SK-N-SH (cell line): ENCODE data around the gene MLLT3. TPM values are rescaled to one million over a fixed set of nuclear protein-coding genes. Genes with fewer than 3 reads are reported as not detected.
A peak's percentile ranks its signal among the peaks of the same experiment; 100 is the strongest.

Source experiments
- CTCF ChIA-PET: fragments of 300-600, 350-600 bp; formaldehyde crosslinking; extraction: SDS; loops from one replicate; lab custom pipeline; 2021; lab: Yijun Ruan, JAX
- POLR2A ChIA-PET: fragments of 350-600 bp; sonication (Branson Sonifier 250); formaldehyde crosslinking; extraction: SDS; loops from one replicate; lab custom pipeline; 2020; ENCODE audit warnings: antibody characterized with exemption, inconsistent platforms; lab: Yijun Ruan, JAX
- DNase-seq: peaks from one replicate; pipeline ENCODE4 v3.0.0; 2012
- H2AFZ ChIP-seq: fragments of 200-600 bp; sonication (generic); 2 replicates; pipeline ENCODE4 v1.8.1; 2016; ENCODE audit warnings: antibody characterized with exemption, mild to moderate bottlenecking, low read depth
- H3F3A ChIP-seq: fragments of 200-600 bp; sonication (generic); replicated peaks from 2 replicates; pipeline ENCODE3; 2016; ENCODE audit warnings: antibody characterized with exemption, mild to moderate bottlenecking; ENCODE audit not compliant: insufficient read depth
- H3K27ac ChIP-seq, 2 experiments: fragments of 200-500 bp in 1 of 2; fragments of 200-600 bp in 1 of 2; sonication (Bioruptor generic) in 1 of 2; sonication (generic), shearing (Covaris generic) in 1 of 2; 2 replicates each; pipeline versions ENCODE4 v1.5.1 to v1.6.1; 2014 to 2016; ENCODE audit warnings: low read depth in 2 of 2, inconsistent platforms in 1 of 2, low read length in 1 of 2, mild to moderate bottlenecking in 1 of 2, mixed read lengths in 1 of 2
- H3K27me3 ChIP-seq: fragments of 200-600 bp; sonication (generic), shearing (Covaris generic); 2 replicates; pipeline ENCODE4 v1.6.1; 2016; ENCODE audit warnings: mixed run types; ENCODE audit not compliant: insufficient read depth
- H3K36me3 ChIP-seq, 2 experiments: fragments of 200-500 bp in 1 of 2; fragments of 200-600 bp in 1 of 2; sonication (Bioruptor generic) in 1 of 2; sonication (generic) in 1 of 2; replicated peaks in 1 of 2; 2 replicates each; pipeline versions ENCODE3 to v1.5.1; 2014 to 2016; ENCODE audit warnings: low read length in 1 of 2, mild to moderate bottlenecking in 1 of 2; ENCODE audit not compliant: insufficient read depth in 2 of 2, control insufficient read depth in 1 of 2
- H3K4me1 ChIP-seq, 2 experiments: fragments of 200-500 bp in 1 of 2; fragments of 200-600 bp in 1 of 2; sonication (Bioruptor generic) in 1 of 2; sonication (generic), shearing (Covaris generic) in 1 of 2; 2 replicates each; pipeline versions ENCODE4 v1.5.1 to v1.6.1; 2014 to 2016; ENCODE audit warnings: low read depth in 1 of 2, low read length in 1 of 2, mixed run types in 1 of 2; ENCODE audit not compliant: insufficient read depth in 2 of 2, control insufficient read depth in 1 of 2
- H3K4me2 ChIP-seq: fragments of 200-600 bp; sonication (generic), shearing (Covaris generic); 2 replicates; pipeline ENCODE4 v1.6.1; 2017; ENCODE audit warnings: mixed run types
- H3K4me3 ChIP-seq, 2 experiments: fragments of 200-500 bp in 1 of 2; fragments of 200-600 bp in 1 of 2; sonication (Bioruptor generic) in 1 of 2; sonication (generic), shearing (Covaris generic) in 1 of 2; 2 replicates each; pipeline versions ENCODE4 v1.5.1 to v1.8.1; 2014 to 2016; ENCODE audit warnings: low read depth in 2 of 2, inconsistent platforms in 1 of 2, low read length in 1 of 2, mild to moderate bottlenecking in 1 of 2, mixed read lengths in 1 of 2, moderate library complexity in 1 of 2
- H3K79me2 ChIP-seq: fragments of 200-600 bp; sonication (generic); 2 replicates; pipeline ENCODE4 v1.8.1; 2017; ENCODE audit warnings: mild to moderate bottlenecking; ENCODE audit not compliant: insufficient read depth
- H3K9ac ChIP-seq: fragments of 200-600 bp; sonication (generic); 2 replicates; pipeline ENCODE4 v1.6.1; 2017; ENCODE audit warnings: mixed run types
- H3K9me2 ChIP-seq: fragments of 200-600 bp; sonication (generic); 2 replicates; pipeline ENCODE4 v1.6.1; 2017; ENCODE audit warnings: mixed run types
- H3K9me3 ChIP-seq: fragments of 200-600 bp; sonication (generic); 2 replicates; pipeline ENCODE4 v1.6.1; 2017; ENCODE audit warnings: mixed run types, mild to moderate bottlenecking, moderate library complexity
- H4K20me1 ChIP-seq: fragments of 200-600 bp; sonication (generic); 2 replicates; pipeline ENCODE4 v1.6.1; 2017; ENCODE audit warnings: mild to moderate bottlenecking, mixed run types; ENCODE audit not compliant: insufficient read depth
- ELF1 ChIP-seq: IDR thresholded peaks from 2 replicates; pipeline ENCODE4 v1.4.0; 2012
- EP300 ChIP-seq, 2 experiments: IDR thresholded peaks; 2 replicates each; pipeline versions ENCODE4 v1.4.0 to v1.6.1; 2012; ENCODE audit warnings: borderline replicate concordance in 1 of 2, low read depth in 1 of 2, low read length in 1 of 2
- EZH2phosphoT487 ChIP-seq: fragments of 200-600 bp; sonication (generic); IDR thresholded peaks from 2 replicates; pipeline ENCODE4 v1.6.1; 2017; ENCODE audit warnings: low read depth, mixed run types, mild to moderate bottlenecking, antibody characterized with exemption, moderate library complexity, borderline replicate concordance
- FOSL2 ChIP-seq: IDR thresholded peaks from 2 replicates; pipeline ENCODE4 v1.4.0; 2012; ENCODE audit warnings: low read depth, mild to moderate bottlenecking, moderate library complexity, borderline replicate concordance
- FOXM1 ChIP-seq: IDR thresholded peaks from 2 replicates; pipeline ENCODE4 v1.4.0; 2012; ENCODE audit warnings: low read depth, mild to moderate bottlenecking
- GABPA ChIP-seq: IDR thresholded peaks from 2 replicates; pipeline ENCODE4 v1.4.0; 2012; ENCODE audit warnings: low read depth, mild to moderate bottlenecking
- MEF2A ChIP-seq: IDR thresholded peaks from 2 replicates; pipeline ENCODE4 v1.4.0; 2012; ENCODE audit warnings: low read depth, borderline replicate concordance
- MXI1 ChIP-seq: IDR thresholded peaks from 2 replicates; pipeline ENCODE4 v1.6.1; 2012; ENCODE audit warnings: mild to moderate bottlenecking, low read depth, low read length, improper control_type of control experiment
- NFIC ChIP-seq: IDR thresholded peaks from 2 replicates; pipeline ENCODE4 v1.4.0; 2012; ENCODE audit warnings: borderline replicate concordance
- NRF1 ChIP-seq: IDR thresholded peaks from 2 replicates; pipeline ENCODE4 v1.6.1; 2012; ENCODE audit warnings: low read depth, mild to moderate bottlenecking, low read length
- RCOR1 ChIP-seq: fragments of 150-350 bp; IDR thresholded peaks from 2 replicates; pipeline ENCODE4 v1.6.1; 2017; ENCODE audit warnings: antibody characterized with exemption, low read length
- SMC3 ChIP-seq: IDR thresholded peaks from 2 replicates; pipeline ENCODE4 v1.6.1; 2012; ENCODE audit warnings: low read depth, low read length, improper control_type of control experiment
- TAF1 ChIP-seq: IDR thresholded peaks from 2 replicates; pipeline ENCODE4 v1.6.1; 2012; ENCODE audit warnings: low read depth, mild to moderate bottlenecking, low read length, moderate library complexity, borderline replicate concordance
- TCF12 ChIP-seq: IDR thresholded peaks from 2 replicates; pipeline ENCODE4 v1.4.0; 2012
- TEAD4 ChIP-seq: IDR thresholded peaks from 2 replicates; pipeline ENCODE4 v1.4.0; 2012; ENCODE audit warnings: mild to moderate bottlenecking, borderline replicate concordance; ENCODE audit not compliant: insufficient read depth
- WGBS: methylation state at CpG from one replicate; pipeline ENCODE4 v1.1.6; 2017; ENCODE audit warnings: low lambda C conversion rate; 5-methylcytosine and 5-hydroxymethylcytosine counted together
- polyA plus RNA-seq, 3 experiments: library from polyadenylated mRNA; depleted of rRNA; stranded (reverse); fragments of >200 nt; gene quantifications; 2 replicates each; pipeline ENCODE4 v1.2.3, GENCODE V29; 2012
- TF ChIP-seq, protein P1 (sequence below): IDR thresholded peaks from 2 replicates; pipeline ENCODE4; 2012

MLLT3 gene
- polyA plus RNA-seq, 1 of the 3 experiments (the other 2 are of a cell fraction), result 3.9 TPM

DNA sequence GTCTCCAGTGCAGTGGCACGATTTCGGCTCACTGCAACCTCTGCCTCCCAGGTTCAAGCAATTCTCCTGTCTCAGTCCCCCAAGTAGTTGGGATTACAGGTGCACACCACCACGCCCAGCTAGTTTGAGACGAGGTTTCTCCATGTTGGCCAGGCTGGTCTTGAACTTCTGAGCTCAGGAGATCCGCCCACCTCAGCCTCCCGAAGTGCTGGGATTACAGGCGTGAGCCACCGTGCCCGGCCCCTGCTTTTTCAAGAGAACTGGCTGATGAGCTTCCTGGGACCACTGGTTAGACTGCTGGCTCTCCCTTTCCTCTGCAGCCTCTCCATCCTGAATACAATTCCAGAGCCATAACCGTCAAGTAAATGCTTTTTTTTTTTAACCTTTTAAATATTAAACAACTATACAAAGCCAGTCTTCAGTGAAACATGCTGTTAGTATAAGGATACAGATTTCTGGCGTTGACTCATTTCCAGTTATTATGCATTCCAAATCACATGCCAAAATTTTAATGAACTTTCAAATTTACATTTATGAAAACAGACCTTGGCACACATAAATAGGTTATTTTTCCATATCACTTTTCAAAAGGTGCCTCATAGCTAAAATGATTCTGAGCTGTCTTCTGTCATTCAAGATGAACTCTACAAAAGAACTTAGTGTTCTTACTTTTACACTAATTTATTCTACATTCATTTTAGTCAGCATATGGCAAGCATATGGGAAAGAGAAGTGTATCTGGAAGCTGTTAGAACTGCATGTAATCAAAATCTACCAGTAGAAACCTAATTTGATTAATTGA lies 116.0 kb downstream of the MLLT3 start:
- peak overlapping the region; percentile 8; the same call in 1 of the 2 replicates for H3K4me2 ChIP-seq
- H3K9ac ChIP-seq, result no peak overlapping the region
- peaks cover 9% of the 10 kb centered on the region for H3F3A ChIP-seq
- H3K4me1 ChIP-seq, result peaks cover under 1 to 2% of the 10 kb centered on the region in 2 experiments; a peak in 3 of 4 replicates
- 91% methylated on average over 11 of the region's 11 CpGs for WGBS
- CTCF ChIA-PET, result interaction anchor here (0.8 kb wide), 1 partner anchor 13 kb away, joined by 3 read pairs; no protein-coding TSS in a partner anchor
- H3K9me2 ChIP-seq, result no peaks in the 10 kb centered on the region
- H2AFZ ChIP-seq, result no peak overlapping the region
- TF ChIP-seq TCF12, result peak; percentile 52; the same call in 1 of the 2 replicates
- TF ChIP-seq EZH2phosphoT487, result no peak
- no peak overlapping the region for H3K4me3 ChIP-seq
- no peaks in the 10 kb centered on the region for H3K27me3 ChIP-seq
- no peaks in the 10 kb centered on the region for H3K79me2 ChIP-seq
- no peaks in the 10 kb centered on the region for H3K36me3 ChIP-seq
- H3K27ac ChIP-seq, result no peak overlapping the region
- H4K20me1 ChIP-seq, result no peaks in the 10 kb centered on the region
- POLR2A ChIA-PET, result no interaction called here
- no peak for DNase-seq
- no peaks in the 10 kb centered on the region for H3K9me3 ChIP-seq

DNA sequence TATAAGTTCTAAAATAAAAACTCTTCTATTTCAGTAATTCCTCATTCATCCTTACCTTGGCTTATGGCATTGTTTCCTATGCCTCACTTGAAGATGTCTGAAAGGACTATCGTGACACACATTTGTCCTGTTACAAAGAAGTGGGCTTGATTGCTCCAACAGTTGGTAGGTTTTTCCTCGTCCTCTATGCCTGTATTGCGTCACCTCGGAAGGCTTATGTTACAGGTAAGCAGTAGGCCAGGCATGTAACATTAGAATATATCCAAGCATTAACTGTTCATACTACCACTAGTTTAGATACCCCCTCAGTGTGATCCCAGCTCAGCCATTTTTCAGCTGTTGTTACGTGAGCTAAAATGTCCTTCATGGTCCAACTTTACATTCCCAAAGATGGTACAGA lies 116.7 kb downstream of the MLLT3 start:
- H4K20me1 ChIP-seq, result no peaks in the 10 kb centered on the region
- H3K9ac ChIP-seq, result no peak overlapping the region
- 95% methylated on average over 5 of the region's 5 CpGs for WGBS
- TF ChIP-seq NRF1 (no peak), FOSL2 (no peak), TAF1 (no peak), RCOR1 (no peak), TEAD4 (no peak), MEF2A (no peak), ELF1 (no peak), SMC3 (no peak), EP300 (IDR thresholded peaks at IDR 0.05; ENCODE audit: borderline replicate concordance in 1 of 2, low read depth in 1 of 2, low read length in 1 of 2) (no peak)
- H3K9me2 ChIP-seq, result no peaks in the 10 kb centered on the region
- ChIA-PET POLR2A (no interaction called here), CTCF (no interaction called here)
- no peak overlapping the region for H3K4me3 ChIP-seq
- no peak overlapping the region for H3K4me2 ChIP-seq
- no peaks in the 10 kb centered on the region for H3K36me3 ChIP-seq
- DNase-seq, result no peak
- peaks cover 2% of the 10 kb centered on the region for H3F3A ChIP-seq
- H3K79me2 ChIP-seq, result no peaks in the 10 kb centered on the region
- peaks cover 0 to 2% of the 10 kb centered on the region in 2 experiments; a peak in 3 of 4 replicates for H3K4me1 ChIP-seq
- H2AFZ ChIP-seq, result no peak overlapping the region
- H3K27ac ChIP-seq, result no peak overlapping the region
- H3K27me3 ChIP-seq, result no peaks in the 10 kb centered on the region
- no peaks in the 10 kb centered on the region for H3K9me3 ChIP-seq

DNA sequence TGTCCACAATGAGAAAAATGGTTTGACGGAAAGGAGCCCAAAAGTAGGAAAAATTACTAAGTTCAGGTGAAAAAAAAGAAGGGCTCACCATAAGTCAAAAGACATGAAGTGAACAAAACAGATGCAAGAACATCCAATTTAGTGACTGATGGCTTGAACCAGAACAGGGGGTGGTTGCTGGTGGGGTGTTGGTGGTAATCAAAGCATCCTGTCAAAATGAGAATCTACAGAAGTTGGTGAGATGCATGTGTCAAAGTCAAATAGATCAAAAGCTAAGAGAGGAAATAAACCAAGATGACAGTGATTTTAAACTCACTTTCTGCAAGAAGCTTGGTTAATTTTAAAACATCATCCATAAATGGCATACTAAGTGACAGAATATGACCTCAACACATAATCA lies 117.4 kb downstream of the MLLT3 start:
- Histone ChIP-seq H3K4me3 (no peak overlapping the region), H3F3A (no peaks in the 10 kb centered on the region), H3K4me2 (no peak overlapping the region), H3K79me2 (no peaks in the 10 kb centered on the region), H4K20me1 (no peaks in the 10 kb centered on the region), H3K27me3 (no peaks in the 10 kb centered on the region), H3K9me2 (no peaks in the 10 kb centered on the region), H3K9me3 (no peaks in the 10 kb centered on the region), H3K4me1 (peaks cover 0 to 2% of the 10 kb centered on the region in 2 experiments; a peak in 3 of 4 replicates), H3K9ac (no peak overlapping the region), H2AFZ (no peak overlapping the region), H3K36me3 (no peaks in the 10 kb centered on the region), H3K27ac (no peak overlapping the region)
- WGBS, result 96% methylated on average over 1 of the region's 1 CpG
- ChIA-PET CTCF (no interaction called here), POLR2A (no interaction called here)
- DNase-seq, result no peak
- no peak for TF ChIP-seq RCOR1
- no peak for TF ChIP-seq FOSL2
- TF ChIP-seq TAF1, result no peak
- TF ChIP-seq EZH2phosphoT487, result no peak
- TF ChIP-seq, protein P1, sequence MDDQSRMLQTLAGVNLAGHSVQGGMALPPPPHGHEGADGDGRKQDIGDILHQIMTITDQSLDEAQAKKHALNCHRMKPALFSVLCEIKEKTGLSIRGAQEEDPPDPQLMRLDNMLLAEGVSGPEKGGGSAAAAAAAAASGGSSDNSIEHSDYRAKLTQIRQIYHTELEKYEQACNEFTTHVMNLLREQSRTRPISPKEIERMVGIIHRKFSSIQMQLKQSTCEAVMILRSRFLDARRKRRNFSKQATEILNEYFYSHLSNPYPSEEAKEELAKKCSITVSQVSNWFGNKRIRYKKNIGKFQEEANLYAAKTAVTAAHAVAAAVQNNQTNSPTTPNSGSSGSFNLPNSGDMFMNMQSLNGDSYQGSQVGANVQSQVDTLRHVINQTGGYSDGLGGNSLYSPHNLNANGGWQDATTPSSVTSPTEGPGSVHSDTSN, result no peak
- no peak for TF ChIP-seq GABPA
- no peak for TF ChIP-seq FOXM1
- no peak for TF ChIP-seq MXI1
- no peak for TF ChIP-seq NFIC
